Measurements from ENCODE around the gene ABCD3.
A peak's percentile ranks its signal among the peaks of the same experiment; 100 is the strongest.
"Not testable (repeated sequence)": the region's sequence is repeated elsewhere in the genome, so short reads cannot be mapped to it uniquely, and the experiment has no call there.

ABCD3 gene

GRCh38 chr1:94417978-94418663 is at the start of gene ABCD3:
Gene ABCD3, plus strand, starts transcription at chr1:94418389. Its CDS starts 90 bp downstream, at chr1:94418479.
- no peaks in the 10 kb centered on the region for H3K27me3 ChIP-seq (replicated peaks)
- no peaks in the 10 kb centered on the region for H3K36me3 ChIP-seq (replicated peaks)
- TF ChIP-seq, protein P1, sequence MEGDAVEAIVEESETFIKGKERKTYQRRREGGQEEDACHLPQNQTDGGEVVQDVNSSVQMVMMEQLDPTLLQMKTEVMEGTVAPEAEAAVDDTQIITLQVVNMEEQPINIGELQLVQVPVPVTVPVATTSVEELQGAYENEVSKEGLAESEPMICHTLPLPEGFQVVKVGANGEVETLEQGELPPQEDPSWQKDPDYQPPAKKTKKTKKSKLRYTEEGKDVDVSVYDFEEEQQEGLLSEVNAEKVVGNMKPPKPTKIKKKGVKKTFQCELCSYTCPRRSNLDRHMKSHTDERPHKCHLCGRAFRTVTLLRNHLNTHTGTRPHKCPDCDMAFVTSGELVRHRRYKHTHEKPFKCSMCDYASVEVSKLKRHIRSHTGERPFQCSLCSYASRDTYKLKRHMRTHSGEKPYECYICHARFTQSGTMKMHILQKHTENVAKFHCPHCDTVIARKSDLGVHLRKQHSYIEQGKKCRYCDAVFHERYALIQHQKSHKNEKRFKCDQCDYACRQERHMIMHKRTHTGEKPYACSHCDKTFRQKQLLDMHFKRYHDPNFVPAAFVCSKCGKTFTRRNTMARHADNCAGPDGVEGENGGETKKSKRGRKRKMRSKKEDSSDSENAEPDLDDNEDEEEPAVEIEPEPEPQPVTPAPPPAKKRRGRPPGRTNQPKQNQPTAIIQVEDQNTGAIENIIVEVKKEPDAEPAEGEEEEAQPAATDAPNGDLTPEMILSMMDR (IDR thresholded peaks at IDR 0.05; ENCODE audit: low read depth, low read length, missing control alignments): no peak
- in situ Hi-C loops (cut with HindIII; ENCODE audit: low pct_ligation_motif_present, low sequenced_read_pairs): no loop called here
- peak within 1 kb of the TSS; percentile 80 for H3K27ac ChIP-seq
- peak; percentile 96 for DNase-seq
- H3K4me3 ChIP-seq (ENCODE audit: low read depth, low read length): peak within 1 kb of the TSS; percentile 82

- in situ Hi-C loops (cut with HindIII; ENCODE audit: low pct_ligation_motif_present, low sequenced_read_pairs); H3K27me3 ChIP-seq (replicated peaks); DNase-seq; H3K36me3 ChIP-seq (replicated peaks); H3K27ac ChIP-seq; H3K4me3 ChIP-seq (ENCODE audit: low read depth, low read length): not testable (repeated sequence)
These were observed 45.4 kb upstream of the ABCD3 start for GRCh38 chr1:94372771-94373170.

DNA sequence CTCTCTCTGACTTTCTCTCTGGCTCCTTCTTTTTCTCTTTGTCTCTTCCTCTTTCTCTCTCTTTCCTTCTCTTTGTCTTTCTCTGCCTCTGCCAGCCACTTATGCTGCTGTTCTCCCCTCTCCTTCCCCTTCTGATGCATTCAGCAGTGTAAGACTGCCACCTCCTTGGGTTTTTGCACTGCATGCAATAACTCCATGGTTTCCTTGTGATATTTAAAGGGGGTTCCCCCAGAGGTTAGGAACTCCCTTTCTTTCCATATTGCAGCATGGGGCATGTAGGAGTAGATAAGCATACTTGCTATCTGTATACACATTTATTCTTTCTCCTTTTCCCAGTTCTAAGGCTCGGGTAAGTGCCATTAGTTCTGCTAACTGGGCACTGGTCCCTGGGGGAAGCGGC is 44.9 kb upstream of the ABCD3 start:
- H3K27me3 ChIP-seq (replicated peaks); DNase-seq; H3K27ac ChIP-seq; H3K4me3 ChIP-seq (ENCODE audit: low read depth, low read length); H3K36me3 ChIP-seq (replicated peaks); in situ Hi-C loops (cut with HindIII; ENCODE audit: low pct_ligation_motif_present, low sequenced_read_pairs): not testable (repeated sequence)

- H3K4me3 ChIP-seq (ENCODE audit: low read depth, low read length); H3K36me3 ChIP-seq (replicated peaks); H3K27ac ChIP-seq; in situ Hi-C loops (cut with HindIII; ENCODE audit: low pct_ligation_motif_present, low sequenced_read_pairs); H3K27me3 ChIP-seq (replicated peaks): not testable (repeated sequence)
- DNase-seq: peak; percentile 70
These were observed 42.5 kb upstream of the ABCD3 start for GRCh38 chr1:94375666-94376065.

GRCh38 chr1:94378493-94378892 is 39.7 kb upstream of the ABCD3 start:
- H3K27ac ChIP-seq; in situ Hi-C loops (cut with HindIII; ENCODE audit: low pct_ligation_motif_present, low sequenced_read_pairs); H3K4me3 ChIP-seq (ENCODE audit: low read depth, low read length); H3K36me3 ChIP-seq (replicated peaks); H3K27me3 ChIP-seq (replicated peaks); DNase-seq: not testable (repeated sequence)

DNA sequence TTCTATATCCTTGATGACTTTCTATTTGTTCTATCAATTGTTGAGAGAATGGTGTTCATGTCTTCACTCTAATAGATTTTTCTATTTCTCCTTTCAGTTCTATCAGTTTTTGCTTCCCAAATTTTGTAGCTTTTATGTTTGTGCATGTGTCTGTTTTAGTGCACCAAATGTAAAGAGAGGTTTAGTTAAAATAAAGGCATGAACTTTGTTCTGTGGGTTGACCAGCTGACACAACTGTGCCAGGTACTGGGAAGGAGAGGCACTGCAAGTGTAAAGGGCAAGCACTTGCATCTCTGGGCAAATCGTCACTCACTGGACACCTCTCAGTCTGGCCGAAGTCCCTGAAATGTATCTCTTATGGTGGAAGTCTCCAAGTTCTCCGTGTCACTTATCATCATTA is 38.6 kb upstream of the ABCD3 start:
- no peaks in the 10 kb centered on the region for H3K36me3 ChIP-seq (replicated peaks)
- H3K27ac ChIP-seq: no peak overlapping the region
- H3K4me3 ChIP-seq (ENCODE audit: low read depth, low read length): no peak overlapping the region
- no peaks in the 10 kb centered on the region for H3K27me3 ChIP-seq (replicated peaks)
- TF ChIP-seq, protein P1 (IDR thresholded peaks at IDR 0.05; ENCODE audit: low read depth, low read length, missing control alignments): no peak
- in situ Hi-C loops (cut with HindIII; ENCODE audit: low pct_ligation_motif_present, low sequenced_read_pairs): no loop called here
- no peak for DNase-seq

DNA sequence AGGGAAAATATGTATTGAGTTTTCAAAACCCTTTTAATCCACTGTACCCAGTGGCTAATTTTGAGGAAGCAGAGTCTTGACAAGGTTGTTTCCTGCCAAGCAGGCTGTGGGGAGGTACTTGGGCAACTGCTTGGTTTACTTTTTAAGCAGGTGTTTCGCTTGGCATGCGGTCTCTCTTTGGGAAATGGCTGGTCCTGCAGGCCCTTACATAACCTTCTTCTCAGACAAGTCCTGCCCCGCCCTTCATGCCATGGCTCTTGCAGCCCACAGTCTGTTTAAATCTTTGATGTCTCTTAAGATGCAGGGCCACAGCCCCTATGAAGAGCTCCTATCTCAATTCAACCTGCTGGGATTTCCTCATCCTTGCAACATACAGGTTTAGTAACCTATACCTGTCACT is 36.0 kb upstream of the ABCD3 start:
- no peak for DNase-seq
- Histone ChIP-seq H3K4me3 (ENCODE audit: low read depth, low read length) (no peak overlapping the region), H3K36me3 (replicated peaks) (no peaks in the 10 kb centered on the region), H3K27me3 (replicated peaks) (no peaks in the 10 kb centered on the region), H3K27ac (no peak overlapping the region)
- TF ChIP-seq, protein P1 (IDR thresholded peaks at IDR 0.05; ENCODE audit: low read depth, low read length, missing control alignments): no peak
- in situ Hi-C loops (cut with HindIII; ENCODE audit: low pct_ligation_motif_present, low sequenced_read_pairs): no loop called here

DNA sequence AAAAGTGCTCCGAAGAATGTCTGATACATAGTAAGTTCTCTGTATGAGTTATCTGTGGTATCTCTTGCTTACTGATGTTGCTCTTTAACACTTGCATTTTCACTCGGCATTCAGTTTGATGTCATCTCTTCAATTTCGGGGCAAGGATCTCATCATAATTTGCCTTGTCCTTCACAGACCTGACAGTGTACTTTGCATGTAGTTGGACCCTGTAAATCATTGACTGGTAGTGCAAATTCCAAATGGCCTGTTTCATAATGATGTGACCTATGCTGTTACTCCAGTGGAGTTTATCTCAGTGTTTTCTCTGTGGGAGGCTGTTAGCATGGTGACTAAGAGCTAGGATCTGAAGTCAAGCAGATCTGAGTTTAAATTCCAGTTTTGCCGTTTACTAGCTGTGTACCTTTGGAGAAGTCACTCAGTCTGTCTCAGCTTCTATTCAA is 34.2 kb upstream of the ABCD3 start:
- no peak overlapping the region for H3K27ac ChIP-seq
- no peaks in the 10 kb centered on the region for H3K36me3 ChIP-seq (replicated peaks)
- peak; percentile 76 for DNase-seq
- in situ Hi-C loops (cut with HindIII; ENCODE audit: low pct_ligation_motif_present, low sequenced_read_pairs): no loop called here
- TF ChIP-seq, protein P1 (IDR thresholded peaks at IDR 0.05; ENCODE audit: low read depth, low read length, missing control alignments): no peak
- H3K27me3 ChIP-seq (replicated peaks): no peaks in the 10 kb centered on the region
- no peak overlapping the region for H3K4me3 ChIP-seq (ENCODE audit: low read depth, low read length)

All from brain microvascular endothelial cell (primary cell).